NB4 (cell line): ENCODE data around the gene SUMO2.

Experiments used
- MYC ChIP-seq: IDR thresholded peaks from 2 replicates; pipeline ENCODE4 v1.6.1; 2011; ENCODE audit warnings: low read depth, low read length
- POLR2A ChIP-seq: IDR thresholded peaks from 2 replicates; pipeline ENCODE4 v1.6.1; 2011; ENCODE audit warnings: mild to moderate bottlenecking; ENCODE audit not compliant: insufficient read length; ENCODE audit errors: extremely low read depth
- TF ChIP-seq, protein P1 (sequence below): IDR thresholded peaks from one replicate; pipeline ENCODE4 v1.5.1; 2012; ENCODE audit warnings: low read depth, low read length
- TF ChIP-seq, protein P2 (sequence below): IDR thresholded peaks from 2 replicates; pipeline ENCODE4 v1.6.1; 2011; ENCODE audit warnings: low read depth, low read length

- TF ChIP-seq POLR2A (no peak), MYC (no peak)
- TF ChIP-seq, protein P1, sequence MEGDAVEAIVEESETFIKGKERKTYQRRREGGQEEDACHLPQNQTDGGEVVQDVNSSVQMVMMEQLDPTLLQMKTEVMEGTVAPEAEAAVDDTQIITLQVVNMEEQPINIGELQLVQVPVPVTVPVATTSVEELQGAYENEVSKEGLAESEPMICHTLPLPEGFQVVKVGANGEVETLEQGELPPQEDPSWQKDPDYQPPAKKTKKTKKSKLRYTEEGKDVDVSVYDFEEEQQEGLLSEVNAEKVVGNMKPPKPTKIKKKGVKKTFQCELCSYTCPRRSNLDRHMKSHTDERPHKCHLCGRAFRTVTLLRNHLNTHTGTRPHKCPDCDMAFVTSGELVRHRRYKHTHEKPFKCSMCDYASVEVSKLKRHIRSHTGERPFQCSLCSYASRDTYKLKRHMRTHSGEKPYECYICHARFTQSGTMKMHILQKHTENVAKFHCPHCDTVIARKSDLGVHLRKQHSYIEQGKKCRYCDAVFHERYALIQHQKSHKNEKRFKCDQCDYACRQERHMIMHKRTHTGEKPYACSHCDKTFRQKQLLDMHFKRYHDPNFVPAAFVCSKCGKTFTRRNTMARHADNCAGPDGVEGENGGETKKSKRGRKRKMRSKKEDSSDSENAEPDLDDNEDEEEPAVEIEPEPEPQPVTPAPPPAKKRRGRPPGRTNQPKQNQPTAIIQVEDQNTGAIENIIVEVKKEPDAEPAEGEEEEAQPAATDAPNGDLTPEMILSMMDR, result no peak
- TF ChIP-seq, protein P2, sequence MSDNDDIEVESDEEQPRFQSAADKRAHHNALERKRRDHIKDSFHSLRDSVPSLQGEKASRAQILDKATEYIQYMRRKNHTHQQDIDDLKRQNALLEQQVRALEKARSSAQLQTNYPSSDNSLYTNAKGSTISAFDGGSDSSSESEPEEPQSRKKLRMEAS, result no peak
These were observed 30.2 kb downstream of the SUMO2 start for GRCh38 chr17:75152523-75152921.
